Hepatocyte (in vitro differentiated cells): ENCODE measurements around the gene INHBA.

Experiments used
- EZH2 ChIP-seq: fragments of 200-600 bp; sonication (generic); IDR thresholded peaks from 2 replicates; pipeline ENCODE4 v1.6.1; 2016; ENCODE audit warnings: antibody characterized with exemption, mild to moderate bottlenecking, borderline replicate concordance
- EZH2phosphoT487 ChIP-seq: fragments of 200-600 bp; sonication (generic); IDR thresholded peaks from one replicate; pipeline ENCODE4 v1.6.1; 2018; ENCODE audit warnings: antibody characterized with exemption, mild to moderate bottlenecking, low read depth, moderate library complexity; ENCODE audit not compliant: unreplicated experiment, severe bottlenecking
- TF ChIP-seq, protein P1 (sequence below): fragments of 200-600 bp; sonication (generic); IDR thresholded peaks from 2 replicates; pipeline ENCODE4 v1.5.1; 2016; ENCODE audit warnings: antibody characterized with exemption, mild to moderate bottlenecking; ENCODE audit not compliant: poor library complexity

GRCh38 chr7:41745451-41745850 is 42.6 kb upstream of the INHBA start:
- TF ChIP-seq, protein P1, sequence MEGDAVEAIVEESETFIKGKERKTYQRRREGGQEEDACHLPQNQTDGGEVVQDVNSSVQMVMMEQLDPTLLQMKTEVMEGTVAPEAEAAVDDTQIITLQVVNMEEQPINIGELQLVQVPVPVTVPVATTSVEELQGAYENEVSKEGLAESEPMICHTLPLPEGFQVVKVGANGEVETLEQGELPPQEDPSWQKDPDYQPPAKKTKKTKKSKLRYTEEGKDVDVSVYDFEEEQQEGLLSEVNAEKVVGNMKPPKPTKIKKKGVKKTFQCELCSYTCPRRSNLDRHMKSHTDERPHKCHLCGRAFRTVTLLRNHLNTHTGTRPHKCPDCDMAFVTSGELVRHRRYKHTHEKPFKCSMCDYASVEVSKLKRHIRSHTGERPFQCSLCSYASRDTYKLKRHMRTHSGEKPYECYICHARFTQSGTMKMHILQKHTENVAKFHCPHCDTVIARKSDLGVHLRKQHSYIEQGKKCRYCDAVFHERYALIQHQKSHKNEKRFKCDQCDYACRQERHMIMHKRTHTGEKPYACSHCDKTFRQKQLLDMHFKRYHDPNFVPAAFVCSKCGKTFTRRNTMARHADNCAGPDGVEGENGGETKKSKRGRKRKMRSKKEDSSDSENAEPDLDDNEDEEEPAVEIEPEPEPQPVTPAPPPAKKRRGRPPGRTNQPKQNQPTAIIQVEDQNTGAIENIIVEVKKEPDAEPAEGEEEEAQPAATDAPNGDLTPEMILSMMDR: no peak
- no peak for TF ChIP-seq EZH2
- no peak for TF ChIP-seq EZH2phosphoT487
